ENCODE data around the gene ST6GALNAC2.

ST6GALNAC2 gene

DNA sequence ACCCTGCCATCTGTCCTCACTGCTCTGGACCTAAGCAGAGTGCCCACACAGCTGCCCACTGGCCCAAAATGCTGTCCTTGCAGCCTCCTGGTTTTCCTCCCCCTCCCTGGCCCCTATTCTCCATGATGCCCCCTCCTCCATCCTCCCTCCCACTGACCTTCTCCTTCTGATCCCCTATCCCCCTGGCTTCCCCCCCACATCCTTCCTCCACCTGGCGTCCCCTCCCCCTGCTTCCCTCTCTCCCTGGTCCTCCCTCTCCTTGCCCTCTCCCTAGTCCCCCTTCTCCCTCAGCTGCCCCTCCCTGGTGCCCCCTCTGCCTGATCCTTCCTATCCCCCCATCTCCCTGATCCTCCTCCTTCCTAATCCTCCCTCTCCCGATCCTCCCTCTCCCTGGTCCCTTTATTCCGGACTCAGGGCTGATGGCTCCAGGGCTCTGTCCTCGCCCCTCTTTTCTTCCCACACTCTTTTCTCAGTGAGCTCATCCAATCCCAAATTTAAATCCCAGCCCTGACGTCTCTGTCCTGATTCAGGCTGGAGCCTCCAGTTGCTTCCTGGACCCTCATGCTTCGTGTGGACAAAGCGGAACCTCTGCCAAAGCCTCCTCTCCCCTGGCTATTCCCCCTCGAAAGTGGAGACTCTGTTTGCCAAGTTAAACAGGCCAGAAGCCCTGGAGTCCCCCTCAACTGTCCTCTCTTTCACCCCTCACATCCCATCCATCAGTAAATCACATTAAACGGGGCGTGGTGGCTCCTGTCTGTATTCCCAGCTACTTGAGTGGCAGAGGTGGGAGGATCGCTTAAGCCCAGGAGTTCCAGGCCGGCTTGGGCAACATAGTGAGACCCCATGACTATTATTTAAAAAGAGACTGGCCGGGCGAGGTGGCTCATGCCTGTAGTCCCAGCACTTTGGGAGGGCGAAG is 66.4 kb downstream of the ST6GALNAC2 start:
- no peak overlapping the region for H3K27ac ChIP-seq (ENCODE audit: low read depth in 2 of 2, low read length in 2 of 2)
- H3K4me3 ChIP-seq (ENCODE audit: low read length in 2 of 2) = no peak overlapping the region
- peaks cover 0 to 4% of the 10 kb centered on the region in 2 donors for H3K27me3 ChIP-seq (ENCODE audit: control insufficient read depth in 2 of 2, insufficient read depth in 2 of 2, low read length in 2 of 2)
- peaks cover 3 to 4% of the 10 kb centered on the region in 2 donors for H3K4me1 ChIP-seq (ENCODE audit: control insufficient read depth in 2 of 2, insufficient read depth in 2 of 2, low read length in 2 of 2)
- no peak overlapping the region for H3K9ac ChIP-seq (ENCODE audit: low read depth in 1 of 2, low read length in 2 of 2)
- H3K9me3 ChIP-seq (ENCODE audit: control insufficient read depth in 2 of 2, low read length in 2 of 2) = no peaks in the 10 kb centered on the region
- no peaks in the 10 kb centered on the region for H3K36me3 ChIP-seq (ENCODE audit: control insufficient read depth in 2 of 2, insufficient read depth in 2 of 2, low read length in 2 of 2)

- H3K4me1 ChIP-seq (ENCODE audit: control insufficient read depth in 2 of 2, insufficient read depth in 2 of 2, low read length in 2 of 2) = no peaks in the 10 kb centered on the region
- no peak overlapping the region for H3K4me3 ChIP-seq (ENCODE audit: low read length in 2 of 2)
- no peak overlapping the region for H3K27ac ChIP-seq (ENCODE audit: low read depth in 2 of 2, low read length in 2 of 2)
- H3K36me3 ChIP-seq (ENCODE audit: control insufficient read depth in 2 of 2, insufficient read depth in 2 of 2, low read length in 2 of 2) = no peaks in the 10 kb centered on the region
- H3K9me3 ChIP-seq (ENCODE audit: control insufficient read depth in 2 of 2, low read length in 2 of 2) = no peaks in the 10 kb centered on the region
- peaks cover 0 to under 1% of the 10 kb centered on the region in 2 donors for H3K27me3 ChIP-seq (ENCODE audit: control insufficient read depth in 2 of 2, insufficient read depth in 2 of 2, low read length in 2 of 2)
- no peak overlapping the region for H3K9ac ChIP-seq (ENCODE audit: low read depth in 1 of 2, low read length in 2 of 2)
Observed at GRCh38 chr17:76517638-76518038, 68.0 kb downstream of the ST6GALNAC2 start.
